Measurements from ENCODE around the gene NNMT. TPM values are rescaled to one million over a fixed set of nuclear protein-coding genes. Genes with fewer than 3 reads are reported as not detected.
A peak's percentile ranks its signal among the peaks of the same experiment; 100 is the strongest.

Gene NNMT
- polyA plus RNA-seq, 1 of the 3 experiments (the other 2 are of a cell fraction): 84.6 TPM

GRCh38 chr11:114283422-114283821, 12.8 kb upstream of the NNMT start:
- H3K4me1 ChIP-seq (ENCODE audit: control insufficient read depth in 1 of 2, insufficient read depth in 2 of 2, low read depth in 1 of 2, low read length in 1 of 2): peaks cover 7% of the 10 kb centered on the region in 2 experiments; a peak in 3 of 4 replicates
- H3K9me2 ChIP-seq: no peaks in the 10 kb centered on the region
- WGBS (ENCODE audit: low lambda C conversion rate): 95% methylated on average over 3 of the region's 3 CpGs
- H3K27ac ChIP-seq (ENCODE audit: low read depth in 2 of 2, low read length in 1 of 2): peak overlapping the region in 1 of 2 experiments; percentile 39; a peak in 1 of 4 replicates
- no peak overlapping the region for H3K4me2 ChIP-seq
- no peaks in the 10 kb centered on the region for H3F3A ChIP-seq (replicated peaks; ENCODE audit: insufficient read depth)
- no peak overlapping the region for H3K9ac ChIP-seq
- ChIA-PET POLR2A (no interaction called here), CTCF (interaction anchor here (15.2 kb wide), 1 partner anchor 23 kb away, joined by 143 read pairs; no protein-coding TSS in a partner anchor)
- DNase-seq: no peak
- no peak overlapping the region for H2AFZ ChIP-seq (ENCODE audit: low read depth)
- H3K79me2 ChIP-seq (ENCODE audit: insufficient read depth): no peaks in the 10 kb centered on the region
- no peak overlapping the region for H3K4me3 ChIP-seq (ENCODE audit: low read depth in 2 of 2, low read length in 1 of 2)
- H4K20me1 ChIP-seq (ENCODE audit: insufficient read depth): no peaks in the 10 kb centered on the region
- H3K9me3 ChIP-seq: no peaks in the 10 kb centered on the region
- no peaks in the 10 kb centered on the region for H3K36me3 ChIP-seq (replicated peaks in 1 of 2; ENCODE audit: control insufficient read depth in 1 of 2, insufficient read depth in 2 of 2, low read length in 1 of 2)
- no peak for TF ChIP-seq JUND (IDR thresholded peaks at IDR 0.05)
- no peak for TF ChIP-seq IRF3 (IDR thresholded peaks at IDR 0.05; ENCODE audit: low read depth, low read length)
- TF ChIP-seq EZH2phosphoT487 (IDR thresholded peaks at IDR 0.05; ENCODE audit: borderline replicate concordance, low read depth): no peak
- no peak for TF ChIP-seq NFIC (IDR thresholded peaks at IDR 0.05; ENCODE audit: borderline replicate concordance)
- TF ChIP-seq EP300 (IDR thresholded peaks at IDR 0.05; ENCODE audit: borderline replicate concordance in 1 of 2, low read depth in 1 of 2, low read length in 1 of 2): no peak
- no peak for TF ChIP-seq MAX (IDR thresholded peaks at IDR 0.05; ENCODE audit: low read depth)
- TF ChIP-seq RAD21 (IDR thresholded peaks at IDR 0.05; ENCODE audit: low read length): no peak
- TF ChIP-seq ZBTB33 (IDR thresholded peaks at IDR 0.05; ENCODE audit: borderline replicate concordance, low read depth): no peak
- no peak for TF ChIP-seq MXI1 (IDR thresholded peaks at IDR 0.05; ENCODE audit: low read depth, low read length)
- TF ChIP-seq SIN3A (IDR thresholded peaks at IDR 0.05; ENCODE audit: borderline replicate concordance, low read depth, low read length): no peak
- TF ChIP-seq POLR2AphosphoS5 (IDR thresholded peaks at IDR 0.05; ENCODE audit: low read depth, low read length): no peak
- TF ChIP-seq GATA2 (CRISPR knock-in tag; IDR thresholded peaks at IDR 0.05): no peak
- no peak for TF ChIP-seq FOSL2 (IDR thresholded peaks at IDR 0.05; ENCODE audit: borderline replicate concordance, low read depth)
- TF ChIP-seq USF2 (IDR thresholded peaks at IDR 0.05; ENCODE audit: borderline replicate concordance, low read depth, low read length): no peak
- TF ChIP-seq TEAD4 (IDR thresholded peaks at IDR 0.05; ENCODE audit: borderline replicate concordance, insufficient read depth): no peak
- no peak for TF ChIP-seq CTCF (IDR thresholded peaks at IDR 0.05)
- TF ChIP-seq FOXM1 (IDR thresholded peaks at IDR 0.05; ENCODE audit: low read depth): no peak
- no peak for TF ChIP-seq FOXJ3 (CRISPR knock-in tag; IDR thresholded peaks at IDR 0.05)
- TF ChIP-seq RXRA (IDR thresholded peaks at IDR 0.05; ENCODE audit: borderline replicate concordance, low read depth): no peak
- TF ChIP-seq PBX3 (IDR thresholded peaks at IDR 0.05): no peak
- H3K27me3 ChIP-seq (ENCODE audit: insufficient read depth): no peaks in the 10 kb centered on the region
